ENCODE measurements around the gene LMX1B. TPM values are rescaled to one million over a fixed set of nuclear protein-coding genes. Genes with fewer than 3 reads are reported as not detected.

Gene LMX1B
- total and polyA plus RNA-seq, 2 donors (not counting 3 experiments of a cell fraction or from before 2014, with no cell fraction given), result not detected

DNA sequence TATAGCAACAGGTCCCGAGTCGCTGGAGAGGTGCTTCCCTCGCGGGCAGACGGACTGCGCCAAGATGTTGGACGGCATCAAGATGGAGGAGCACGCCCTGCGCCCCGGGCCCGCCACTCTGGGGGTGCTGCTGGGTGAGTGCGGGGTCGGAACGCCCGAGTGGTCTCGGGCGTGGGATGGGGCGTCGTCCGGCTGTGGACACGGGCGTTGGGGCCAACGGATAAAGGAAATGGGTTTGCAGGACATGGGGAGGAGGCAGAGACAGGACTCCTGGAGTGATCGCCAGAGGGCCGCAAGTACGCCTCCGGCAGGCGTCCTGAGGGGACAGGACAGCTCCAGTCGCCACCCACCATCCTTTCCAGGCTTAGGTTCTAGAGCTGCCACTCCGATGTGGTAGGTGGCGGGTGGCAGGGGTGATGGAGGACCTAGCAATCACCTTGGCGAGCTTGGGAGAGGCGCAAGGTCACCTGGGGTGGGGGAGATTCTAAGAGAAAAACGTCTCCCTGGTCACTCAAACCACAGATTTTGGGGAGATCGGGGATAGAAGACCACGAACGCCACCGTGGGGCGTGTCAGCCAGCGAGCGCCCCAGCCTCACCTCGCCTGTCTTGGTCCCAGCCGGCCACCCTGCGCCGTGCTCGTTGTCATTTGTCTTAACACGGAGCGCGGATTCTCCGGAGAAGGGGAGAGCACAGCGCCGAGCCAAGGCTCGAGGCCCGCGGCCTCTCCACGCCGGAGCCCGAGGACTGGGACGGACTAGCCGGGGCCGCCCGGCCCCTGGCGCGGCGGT is 922 bp downstream of the LMX1B start:
- Histone ChIP-seq H3K9me3 (replicated peaks; ENCODE audit: control insufficient read depth, insufficient read depth, low read length) (no peaks in the 10 kb centered on the region), H3K79me2 (ENCODE audit: control insufficient read depth, insufficient read depth, low read length) (no peaks in the 10 kb centered on the region), H3K27me3 (ENCODE audit: control insufficient read depth in 2 of 2, insufficient read depth in 2 of 2, low read length in 2 of 2) (peaks cover 80 to 87% of the 10 kb centered on the region in 2 experiments), H3K27ac (ENCODE audit: insufficient read depth, low read depth, low read length) (no peak overlapping the region), H2AFZ (ENCODE audit: low read depth, low read length) (no peak overlapping the region), H4K20me1 (replicated peaks; ENCODE audit: control insufficient read depth, extremely low read depth, insufficient read depth, low read length) (no peaks in the 10 kb centered on the region), H3K9ac (replicated peaks; ENCODE audit: extremely low read depth, insufficient read depth, low read length) (no peak overlapping the region), H3K9me1 (replicated peaks; ENCODE audit: control insufficient read depth, extremely low read depth, insufficient read depth, low read length) (no peaks in the 10 kb centered on the region), H3K36me3 (ENCODE audit: control insufficient read depth in 2 of 2, extremely low read depth in 1 of 2, insufficient read depth in 2 of 2, low read length in 2 of 2) (no peaks in the 10 kb centered on the region), H3K4me3 (replicated peaks in 1 of 3; ENCODE audit: insufficient read depth in 1 of 3, low read depth in 1 of 3, low read length in 3 of 3) (no peak overlapping the region), H3K4me2 (ENCODE audit: insufficient read depth, low read length) (no peak overlapping the region), H3K4me1 (ENCODE audit: control insufficient read depth, extremely low read depth, insufficient read depth, low read length) (no peaks in the 10 kb centered on the region)
- no peak for DNase-seq (ENCODE audit: low read depth, low spot score)
- CTCF ChIA-PET, result interaction anchor here (1.2 kb wide), 1 partner anchor 76 kb away, joined by 3 read pairs; no protein-coding TSS in a partner anchor
- no TSS peak for BruUV-seq (replicated peaks)
- FAIRE-seq, result no peak
- POLR2A ChIA-PET, result no interaction called here
- TF ChIP-seq, protein P1, sequence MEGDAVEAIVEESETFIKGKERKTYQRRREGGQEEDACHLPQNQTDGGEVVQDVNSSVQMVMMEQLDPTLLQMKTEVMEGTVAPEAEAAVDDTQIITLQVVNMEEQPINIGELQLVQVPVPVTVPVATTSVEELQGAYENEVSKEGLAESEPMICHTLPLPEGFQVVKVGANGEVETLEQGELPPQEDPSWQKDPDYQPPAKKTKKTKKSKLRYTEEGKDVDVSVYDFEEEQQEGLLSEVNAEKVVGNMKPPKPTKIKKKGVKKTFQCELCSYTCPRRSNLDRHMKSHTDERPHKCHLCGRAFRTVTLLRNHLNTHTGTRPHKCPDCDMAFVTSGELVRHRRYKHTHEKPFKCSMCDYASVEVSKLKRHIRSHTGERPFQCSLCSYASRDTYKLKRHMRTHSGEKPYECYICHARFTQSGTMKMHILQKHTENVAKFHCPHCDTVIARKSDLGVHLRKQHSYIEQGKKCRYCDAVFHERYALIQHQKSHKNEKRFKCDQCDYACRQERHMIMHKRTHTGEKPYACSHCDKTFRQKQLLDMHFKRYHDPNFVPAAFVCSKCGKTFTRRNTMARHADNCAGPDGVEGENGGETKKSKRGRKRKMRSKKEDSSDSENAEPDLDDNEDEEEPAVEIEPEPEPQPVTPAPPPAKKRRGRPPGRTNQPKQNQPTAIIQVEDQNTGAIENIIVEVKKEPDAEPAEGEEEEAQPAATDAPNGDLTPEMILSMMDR (IDR thresholded peaks at IDR 0.05; ENCODE audit: extremely low read depth in 1 of 2, insufficient read depth in 1 of 2, low read depth in 1 of 2, low read length in 2 of 2), result no peak
- TF ChIP-seq, protein P2, sequence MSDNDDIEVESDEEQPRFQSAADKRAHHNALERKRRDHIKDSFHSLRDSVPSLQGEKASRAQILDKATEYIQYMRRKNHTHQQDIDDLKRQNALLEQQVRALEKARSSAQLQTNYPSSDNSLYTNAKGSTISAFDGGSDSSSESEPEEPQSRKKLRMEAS (IDR thresholded peaks at IDR 0.05; ENCODE audit: insufficient read depth, insufficient read length), result no peak
- TF ChIP-seq EZH2 (IDR thresholded peaks at IDR 0.05; ENCODE audit: borderline replicate concordance, low read depth, low read length, severe bottlenecking) (peak; percentile 81), FOS (IDR thresholded peaks at IDR 0.05; ENCODE audit: borderline replicate concordance, insufficient read depth, low read length) (no peak), MYC (IDR thresholded peaks at IDR 0.05; ENCODE audit: low read depth, low read length) (no peak)
- intact Hi-C loops (cut with micrococcal nuclease) (loop anchor here (5.0 to 10.0 kb wide), 2 partner anchors 50 to 117 kb away; no protein-coding TSS in a partner anchor), dilution Hi-C loops (cut with MboI; ENCODE audit: extremely low pct_ligation_motif_present, low sequenced_read_pairs) (no loop called here)

All from endothelial cell of umbilical vein (primary cell).